ENCODE data around the gene LAMC3.

LAMC3 gene

DNA sequence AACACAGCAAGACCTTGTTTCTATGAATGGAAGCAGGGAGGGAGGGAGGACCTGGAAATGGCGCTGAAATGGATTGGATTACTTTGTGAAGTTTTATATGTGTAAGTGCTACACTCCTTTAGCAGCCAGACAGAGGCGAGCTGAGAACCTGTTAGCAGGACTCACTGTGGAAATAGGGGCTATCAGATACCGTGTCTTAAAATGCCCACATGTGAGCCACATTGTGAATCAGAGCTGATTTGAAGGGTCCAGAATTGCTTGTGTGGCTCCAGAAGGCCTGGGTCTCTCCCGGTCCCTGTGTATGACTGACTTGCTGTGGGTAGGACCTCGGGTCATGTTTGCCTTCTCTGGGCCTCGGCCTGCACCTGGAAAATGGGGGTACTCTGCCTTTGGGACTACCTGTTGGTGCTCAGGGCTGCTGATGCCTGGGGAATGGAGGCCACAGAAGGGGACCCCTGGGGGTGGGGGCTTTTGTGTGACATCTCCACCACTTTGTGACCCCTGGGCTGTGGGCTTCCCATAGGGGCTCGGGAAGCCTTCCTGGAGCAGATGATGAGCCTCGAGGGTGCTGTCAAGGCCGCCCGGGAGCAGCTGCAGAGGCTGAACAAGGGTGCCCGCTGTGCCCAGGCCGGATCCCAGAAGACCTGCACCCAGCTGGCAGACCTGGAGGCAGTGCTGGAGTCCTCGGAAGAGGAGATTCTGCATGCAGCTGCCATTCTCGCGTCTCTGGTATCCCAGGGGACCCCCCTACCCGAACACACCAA is 63.3 kb downstream of the LAMC3 start:
- DNase-seq, result no peak

DNA sequence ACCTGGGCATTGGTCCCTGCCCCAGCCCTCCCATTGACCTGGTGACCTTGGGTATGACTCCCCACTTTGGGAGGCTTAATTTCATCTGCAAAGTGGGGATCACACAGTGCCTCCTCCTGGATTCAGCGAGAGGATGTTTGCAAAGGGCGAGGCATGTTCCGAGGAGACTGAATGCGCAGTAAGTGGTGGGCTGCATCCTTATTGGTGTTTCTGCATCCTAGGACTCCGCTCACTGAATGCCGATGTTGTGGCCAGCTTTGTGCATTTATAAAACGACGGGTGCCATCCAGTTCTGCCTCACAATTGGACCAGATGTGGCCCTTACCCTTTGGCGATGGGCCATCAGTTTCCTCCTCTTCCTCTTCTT is 63.9 kb downstream of the LAMC3 start:
- no peak for DNase-seq

DNA sequence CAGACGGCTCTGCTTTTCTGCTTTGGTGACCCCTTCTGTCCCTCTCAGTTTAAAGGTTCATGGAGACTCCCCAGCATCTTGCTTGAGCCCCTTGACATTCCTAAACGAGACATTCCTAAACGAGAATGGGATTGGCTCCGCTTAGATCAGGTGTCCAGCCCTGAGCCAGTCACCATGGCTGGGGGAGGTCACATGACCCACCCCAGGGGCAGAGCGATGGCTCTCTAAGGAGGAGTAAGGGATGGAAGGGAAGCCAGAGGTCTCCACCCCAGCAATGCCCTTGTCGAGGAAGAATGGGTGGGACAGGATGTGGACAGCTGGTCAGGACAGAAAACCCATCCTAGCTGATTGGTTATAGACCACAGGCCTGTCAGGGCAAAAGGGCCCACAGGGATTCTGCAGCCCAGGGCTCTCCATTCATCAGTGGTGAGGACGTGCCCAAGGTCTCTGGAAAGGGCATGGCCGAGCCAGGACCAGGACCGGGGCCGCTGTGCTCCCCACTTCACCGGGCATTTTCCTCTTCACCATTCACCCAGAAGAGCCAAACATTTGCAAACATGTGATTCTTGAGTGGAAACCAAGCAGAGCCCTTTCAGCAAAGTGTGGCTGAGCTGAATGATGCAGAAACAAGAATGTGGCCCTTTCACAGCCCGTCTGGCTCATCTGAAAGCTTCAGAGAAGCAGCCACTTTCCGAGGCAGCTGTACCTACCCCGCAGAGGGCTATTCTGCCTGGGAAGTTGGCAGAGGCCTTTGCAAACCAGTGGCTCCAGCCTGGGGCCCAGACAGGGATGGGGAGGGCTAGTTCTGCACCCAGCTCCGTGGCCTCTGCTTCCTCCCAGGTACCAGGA is 67.6 kb downstream of the LAMC3 start:
- DNase-seq, result peak in 10 of 56 donors; percentile 9 to 43 (median 27)

- DNase-seq, result no peak
Measured at GRCh38 chr9:131078427-131079366, 69.7 kb downstream of the LAMC3 start.

GRCh38 chr9:131080589-131080988 is 71.6 kb downstream of the LAMC3 start:
- DNase-seq, result no peak

DNA sequence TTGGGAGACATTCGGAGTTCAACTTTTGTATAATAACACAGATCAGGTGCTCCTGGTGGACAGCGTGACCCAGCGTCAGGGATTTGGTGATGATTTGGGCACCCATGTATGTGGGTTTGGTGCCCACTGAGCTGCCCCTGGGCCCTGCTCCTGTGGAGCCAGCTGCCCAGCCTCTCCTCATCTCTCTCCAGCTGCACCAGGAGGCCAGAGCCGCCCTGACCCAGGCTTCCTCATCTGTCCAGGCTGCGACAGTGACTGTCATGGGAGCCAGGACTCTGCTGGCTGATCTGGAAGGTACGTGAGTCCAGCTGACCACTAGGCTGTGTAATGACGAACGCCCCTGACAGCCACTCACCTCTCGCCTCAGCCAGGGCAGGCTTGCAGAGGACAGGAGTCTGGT is 72.9 kb downstream of the LAMC3 start:
- DNase-seq, result no peak

DNA sequence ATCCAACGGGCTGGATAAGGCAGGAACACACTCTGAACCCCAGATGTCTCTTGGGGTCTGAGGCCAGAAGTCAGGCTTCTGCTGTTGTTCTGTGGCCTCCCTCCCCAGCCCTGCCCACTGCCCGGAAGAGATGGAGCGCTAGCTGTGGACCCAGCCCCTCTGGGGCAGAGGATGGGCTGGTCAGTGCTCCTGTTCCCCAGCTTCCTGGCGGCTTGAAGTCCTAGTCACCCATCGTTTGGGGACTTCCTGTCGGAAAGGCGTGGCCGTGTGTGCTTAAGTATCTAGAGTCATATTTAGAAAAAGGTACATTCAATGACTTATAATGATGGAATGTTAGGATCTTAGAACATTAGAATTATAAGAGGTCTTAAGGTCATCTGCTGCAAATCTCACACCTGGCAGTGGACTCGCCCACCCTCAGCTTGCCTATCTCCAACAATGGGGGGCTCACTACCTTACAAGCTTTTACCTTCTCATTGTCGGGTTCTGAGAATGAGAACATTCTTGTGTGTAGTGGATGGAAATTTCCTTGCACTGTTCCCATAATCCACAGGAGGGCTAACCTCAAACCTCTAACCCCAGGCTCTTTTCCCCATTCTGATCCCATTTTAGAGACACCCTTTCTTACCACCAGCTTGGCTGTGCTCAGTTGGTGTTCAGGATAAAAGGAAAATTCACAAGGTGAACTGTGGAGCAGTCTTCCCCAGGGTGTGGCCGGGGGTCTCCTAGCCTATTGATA is 74.0 kb downstream of the LAMC3 start:
- DNase-seq, result no peak

DNA sequence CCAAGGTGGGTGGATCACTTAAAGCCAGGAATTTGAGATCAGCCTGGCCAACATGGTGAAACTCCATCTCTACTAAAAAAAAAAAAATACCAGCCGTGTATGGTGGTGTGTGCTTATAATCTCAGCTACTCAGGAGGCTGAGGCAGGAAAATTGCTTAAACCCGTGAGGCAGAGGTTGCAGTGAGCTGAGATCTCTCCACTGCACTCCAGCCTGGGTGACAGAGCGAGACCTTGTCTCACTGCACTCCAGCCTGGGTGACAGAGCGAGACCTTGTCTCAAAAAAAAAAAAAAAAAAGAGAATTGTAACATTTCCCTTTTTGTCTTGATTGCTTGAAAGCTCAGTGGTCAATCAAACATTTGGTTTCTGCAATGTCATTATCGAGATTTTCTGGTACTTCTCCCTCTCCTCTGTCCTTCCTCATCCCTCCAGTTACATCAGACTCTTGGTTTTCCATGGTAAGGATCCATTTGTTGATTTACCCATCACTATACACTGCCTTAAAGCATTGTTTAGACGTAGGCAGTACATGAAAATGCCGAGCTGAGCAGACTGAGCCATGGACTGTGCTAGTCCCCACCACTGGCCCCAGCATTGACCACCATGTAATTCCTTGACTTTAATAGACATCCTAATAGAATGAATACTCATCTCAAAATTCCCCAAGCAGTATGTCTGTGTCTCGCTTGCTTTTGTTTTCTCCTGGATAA is 75.8 kb downstream of the LAMC3 start:
- DNase-seq, result no peak

DNA sequence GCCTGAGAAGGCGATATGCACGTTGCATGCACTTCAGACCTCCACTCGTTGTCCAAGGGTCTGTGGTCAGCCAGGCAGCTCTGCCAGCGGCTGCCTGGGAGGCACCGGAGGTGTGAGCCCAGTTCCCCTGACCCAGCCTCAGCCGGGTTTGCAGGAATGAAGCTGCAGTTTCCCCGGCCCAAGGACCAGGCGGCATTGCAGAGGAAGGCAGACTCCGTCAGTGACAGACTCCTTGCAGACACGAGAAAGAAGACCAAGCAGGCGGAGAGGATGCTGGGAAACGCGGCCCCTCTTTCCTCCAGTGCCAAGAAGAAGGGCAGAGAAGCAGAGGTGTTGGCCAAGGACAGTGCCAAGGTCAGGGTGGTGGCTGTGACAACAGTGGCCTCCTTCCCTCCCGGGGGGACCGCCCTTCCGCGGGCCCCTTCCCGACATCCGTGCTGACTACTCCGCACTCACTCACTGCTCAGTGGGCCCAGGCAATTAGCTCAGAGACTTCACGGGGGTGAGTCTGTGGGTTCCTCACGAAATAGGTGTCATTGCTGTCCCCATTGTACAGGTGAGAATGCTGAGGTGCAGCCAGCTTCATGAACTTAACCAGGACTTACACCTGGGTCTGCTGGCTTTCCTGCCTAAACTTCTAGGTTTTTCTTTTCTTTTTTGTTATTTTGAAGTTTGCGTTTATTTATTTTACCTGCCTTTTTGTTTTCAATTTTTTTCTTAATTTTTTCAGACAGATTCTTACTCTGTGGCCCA is 76.6 kb downstream of the LAMC3 start:
- no peak for DNase-seq

DNA sequence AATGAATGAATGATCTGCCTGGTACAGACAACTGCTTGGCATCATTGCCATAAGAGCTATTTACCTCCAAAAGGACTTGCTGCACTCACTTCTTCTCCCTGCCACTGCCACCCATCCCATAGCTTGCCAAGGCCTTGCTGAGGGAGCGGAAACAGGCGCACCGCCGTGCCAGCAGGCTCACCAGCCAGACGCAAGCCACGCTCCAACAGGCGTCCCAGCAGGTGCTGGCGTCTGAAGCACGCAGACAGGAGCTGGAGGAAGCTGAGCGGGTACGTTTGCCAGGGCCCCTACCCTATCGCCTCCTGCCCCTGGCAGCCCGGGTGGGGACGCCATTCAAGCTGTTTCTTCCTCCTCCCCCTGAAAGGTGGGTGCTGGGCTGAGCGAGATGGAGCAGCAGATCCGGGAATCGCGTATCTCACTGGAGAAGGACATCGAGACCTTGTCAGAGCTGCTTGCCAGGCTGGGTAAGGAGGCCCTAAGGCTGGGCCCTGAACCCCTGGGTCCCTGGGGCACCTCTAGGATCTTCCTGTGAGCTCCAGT is 78.5 kb downstream of the LAMC3 start:
- no peak for DNase-seq

- DNase-seq, result no peak
Measured at GRCh38 chr9:131090025-131090787, 81.2 kb downstream of the LAMC3 start.

GRCh38 chr9:131091352-131091992 is 82.5 kb downstream of the LAMC3 start:
- no peak for DNase-seq

DNA sequence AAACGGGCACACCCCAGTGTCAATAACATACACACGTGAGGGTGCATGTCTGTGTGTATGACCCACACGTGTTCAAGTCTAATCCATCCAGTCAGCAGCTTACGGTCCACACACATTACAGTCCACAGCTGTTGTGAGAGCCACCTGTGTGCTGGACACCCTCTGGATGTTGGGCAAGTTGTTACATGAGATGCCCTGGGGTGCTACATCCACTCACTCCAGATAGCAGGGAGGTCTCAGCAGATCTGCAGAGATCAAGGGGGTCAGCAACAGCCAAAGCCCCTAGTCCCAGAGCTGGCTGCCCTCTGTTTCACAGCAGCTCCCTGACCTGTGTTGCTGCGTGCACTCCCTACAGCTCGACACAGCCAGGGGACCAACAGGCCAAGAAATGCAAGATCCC is 83.1 kb downstream of the LAMC3 start:
- DNase-seq, result no peak

GRCh38 chr9:131092548-131093440 is 83.8 kb downstream of the LAMC3 start:
- DNase-seq, result no peak

- no peak for DNase-seq
Measured at GRCh38 chr9:131094015-131094414, 85.0 kb downstream of the LAMC3 start.

DNA sequence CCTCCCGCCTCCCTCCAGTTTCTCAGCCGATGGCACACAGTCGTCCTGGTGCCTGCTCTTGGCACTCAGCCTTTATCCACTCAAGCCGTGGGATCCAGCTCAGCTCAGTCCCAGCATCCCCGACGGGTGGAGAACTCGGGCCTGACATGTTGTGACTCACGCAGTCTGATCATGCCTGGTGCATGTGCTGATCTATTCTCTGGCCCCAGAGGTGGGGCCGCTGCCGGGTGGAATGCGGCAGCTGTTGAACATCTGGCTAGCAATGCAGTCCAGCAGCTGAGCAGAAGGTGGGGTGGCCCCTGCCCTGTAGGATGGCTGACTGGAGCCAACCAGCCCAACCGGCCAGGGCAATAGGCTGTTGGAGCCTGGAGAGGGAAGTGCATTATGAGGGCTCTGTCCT is 85.6 kb downstream of the LAMC3 start:
- DNase-seq, result peak in 5 of 56 donors; percentile 10 to 73 (median 28)

Measured in nucleus accumbens (tissue), 56 donors.